Measurements from ENCODE around the gene PBLD.

- no peak for TF ChIP-seq GATA2 (IDR thresholded peaks at IDR 0.05; ENCODE audit: low read depth, low read length)
- no peak for TF ChIP-seq GATA3 (IDR thresholded peaks at IDR 0.05; ENCODE audit: low read depth, low read length)
Observed at GRCh38 chr10:68346774-68347173, 14.0 kb upstream of the PBLD start.

Measured in SH-SY5Y (cell line).